Liver (tissue), 9 donors: ENCODE data around the gene MAMDC4. TPM values are rescaled to one million over a fixed set of nuclear protein-coding genes. Genes with fewer than 3 reads are reported as not detected.

Source experiments
- DNase-seq: peaks from one replicate; pipeline ENCODE4 v3.0.0-alpha.2; 2017; ENCODE audit warnings: low spot score
- H3K27ac ChIP-seq, 2 donors: one replicate each; pipeline ENCODE4 v1.7.0; 2013; ENCODE audit warnings: inconsistent platforms in 2 of 2, low read length in 2 of 2, control low read depth in 1 of 2, low read depth in 1 of 2, mild to moderate bottlenecking in 1 of 2
- H3K27me3 ChIP-seq, 4 donors: one replicate each; pipeline versions ENCODE4 v1.6.1 to v1.7.0; 2013; ENCODE audit warnings: low read length in 3 of 4, inconsistent platforms in 1 of 4, mild to moderate bottlenecking in 1 of 4, moderate library complexity in 1 of 4; ENCODE audit not compliant: control insufficient read depth in 4 of 4, insufficient read depth in 4 of 4
- H3K36me3 ChIP-seq, 4 donors: one replicate each; pipeline versions ENCODE4 v1.6.1 to v1.7.0; 2013; ENCODE audit warnings: low read length in 3 of 4, mild to moderate bottlenecking in 3 of 4, low read depth in 1 of 4, moderate library complexity in 1 of 4; ENCODE audit not compliant: control insufficient read depth in 4 of 4, insufficient read depth in 3 of 4
- H3K4me1 ChIP-seq, 4 donors: one replicate each; pipeline versions ENCODE4 v1.6.1 to v1.7.0; 2013; ENCODE audit warnings: low read length in 3 of 4, mild to moderate bottlenecking in 3 of 4, moderate library complexity in 1 of 4; ENCODE audit not compliant: control insufficient read depth in 4 of 4, insufficient read depth in 4 of 4
- H3K4me3 ChIP-seq, 3 donors: one replicate each; pipeline versions ENCODE4 v1.6.1 to v1.7.0; 2013; ENCODE audit warnings: low read length in 3 of 3, control low read depth in 1 of 3, low read depth in 1 of 3, mild to moderate bottlenecking in 1 of 3
- H3K9ac ChIP-seq, 2 donors: one replicate each; pipeline ENCODE4 v1.7.0; 2013; ENCODE audit warnings: low read length in 2 of 2, mild to moderate bottlenecking in 2 of 2, moderate library complexity in 2 of 2, control low read depth in 1 of 2, low read depth in 1 of 2
- H3K9me3 ChIP-seq, 4 donors: one replicate each; pipeline versions ENCODE4 v1.6.1 to v1.7.0; 2013; ENCODE audit warnings: low read length in 3 of 4; ENCODE audit not compliant: control insufficient read depth in 4 of 4
- CTCF ChIP-seq: fragments of 150-350 bp; IDR thresholded peaks from 2 replicates; pipeline ENCODE4 v1.5.1; 2017; ENCODE audit warnings: improper control_type of control experiment, low read depth, low read length; ENCODE audit not compliant: missing input control
- FOXA1 ChIP-seq: IDR thresholded peaks from 2 replicates; pipeline ENCODE4 v1.6.1; 2016; ENCODE audit warnings: antibody characterized with exemption
- FOXA2 ChIP-seq: IDR thresholded peaks from 2 replicates; pipeline ENCODE4 v1.6.1; 2016; ENCODE audit warnings: antibody characterized with exemption
- GABPA ChIP-seq, 2 donors: IDR thresholded peaks in 1 of 2; conservative IDR thresholded peaks in 1 of 2; 2 replicates each; pipeline ENCODE4 v1.6.1; 2016; ENCODE audit warnings: antibody characterized with exemption in 2 of 2, mild to moderate bottlenecking in 1 of 2, moderate library complexity in 1 of 2
- HNF4A ChIP-seq, 2 donors: conservative IDR thresholded peaks; 2 replicates each; pipeline ENCODE4 v1.6.1; 2016; ENCODE audit warnings: antibody characterized with exemption in 2 of 2, mild to moderate bottlenecking in 2 of 2
- JUND ChIP-seq, 2 donors: IDR thresholded peaks; 2 replicates each; pipeline ENCODE4 v1.6.1; 2016; ENCODE audit warnings: antibody characterized with exemption in 2 of 2
- NR2F2 ChIP-seq: IDR thresholded peaks from 2 replicates; pipeline ENCODE4 v1.6.1; 2016; ENCODE audit warnings: antibody characterized with exemption
- RAD21 ChIP-seq, 2 donors: IDR thresholded peaks; 2 replicates each; pipeline ENCODE4 v1.6.1; 2016; ENCODE audit warnings: antibody characterized with exemption in 2 of 2, mild to moderate bottlenecking in 2 of 2
- RXRA ChIP-seq, 2 donors: IDR thresholded peaks; 2 replicates each; pipeline ENCODE4 v1.6.1; 2017 to 2018; ENCODE audit warnings: antibody characterized with exemption in 2 of 2, mild to moderate bottlenecking in 1 of 2
- SP1 ChIP-seq: IDR thresholded peaks from 2 replicates; pipeline ENCODE4 v1.6.1; 2018; ENCODE audit warnings: antibody characterized with exemption, mild to moderate bottlenecking
- TAF1 ChIP-seq: conservative IDR thresholded peaks from 2 replicates; pipeline ENCODE4 v1.6.1; 2016; ENCODE audit warnings: antibody characterized with exemption, mild to moderate bottlenecking
- YY1 ChIP-seq: IDR thresholded peaks from 2 replicates; pipeline ENCODE4 v1.6.1; 2016; ENCODE audit warnings: antibody characterized with exemption, mild to moderate bottlenecking
- WGBS: extraction: QIAGEN DNeasy Blood & Tissue Kit; methylation state at CpG from one replicate; pipeline ENCODE4 v1.1.7; 2013; 5-methylcytosine and 5-hydroxymethylcytosine counted together
- polyA plus RNA-seq, 2 donors: library from polyadenylated mRNA; stranded (reverse) in 1 of 2; unstranded in 1 of 2; fragments of 200-250 nt in 1 of 2; fragments of >200 nt in 1 of 2; fragmentation: Nextera tagmentation in 1 of 2; extraction: Ambion mirVana in 1 of 2; gene quantifications; one replicate each; pipeline versions ENCODE4 v1.2.1 to v1.2.3, GENCODE V29; 2013 to 2015
- total RNA-seq, 2 donors: library from RNA; depleted of rRNA; stranded (reverse); fragments of >200 nt; gene quantifications; one replicate each; pipeline ENCODE4 v1.2.3, GENCODE V29; 2014
- TF ChIP-seq, protein P1 (sequence below): IDR thresholded peaks from 2 replicates; pipeline ENCODE4 v1.6.1; 2016; ENCODE audit warnings: antibody characterized with exemption, mild to moderate bottlenecking
- TF ChIP-seq, protein P2 (sequence below): IDR thresholded peaks from 2 replicates; pipeline ENCODE4 v1.6.1; 2016; ENCODE audit warnings: antibody characterized with exemption
- donor health status: healthy.
- donor health status: healthy.
- donor health status: healthy.
- donor health status: healthy.
- donor health status: healthy.

The MAMDC4 gene
- total and polyA plus RNA-seq, 4 donors, result 2.4 to 8.1 (median 3.9) TPM

DNA sequence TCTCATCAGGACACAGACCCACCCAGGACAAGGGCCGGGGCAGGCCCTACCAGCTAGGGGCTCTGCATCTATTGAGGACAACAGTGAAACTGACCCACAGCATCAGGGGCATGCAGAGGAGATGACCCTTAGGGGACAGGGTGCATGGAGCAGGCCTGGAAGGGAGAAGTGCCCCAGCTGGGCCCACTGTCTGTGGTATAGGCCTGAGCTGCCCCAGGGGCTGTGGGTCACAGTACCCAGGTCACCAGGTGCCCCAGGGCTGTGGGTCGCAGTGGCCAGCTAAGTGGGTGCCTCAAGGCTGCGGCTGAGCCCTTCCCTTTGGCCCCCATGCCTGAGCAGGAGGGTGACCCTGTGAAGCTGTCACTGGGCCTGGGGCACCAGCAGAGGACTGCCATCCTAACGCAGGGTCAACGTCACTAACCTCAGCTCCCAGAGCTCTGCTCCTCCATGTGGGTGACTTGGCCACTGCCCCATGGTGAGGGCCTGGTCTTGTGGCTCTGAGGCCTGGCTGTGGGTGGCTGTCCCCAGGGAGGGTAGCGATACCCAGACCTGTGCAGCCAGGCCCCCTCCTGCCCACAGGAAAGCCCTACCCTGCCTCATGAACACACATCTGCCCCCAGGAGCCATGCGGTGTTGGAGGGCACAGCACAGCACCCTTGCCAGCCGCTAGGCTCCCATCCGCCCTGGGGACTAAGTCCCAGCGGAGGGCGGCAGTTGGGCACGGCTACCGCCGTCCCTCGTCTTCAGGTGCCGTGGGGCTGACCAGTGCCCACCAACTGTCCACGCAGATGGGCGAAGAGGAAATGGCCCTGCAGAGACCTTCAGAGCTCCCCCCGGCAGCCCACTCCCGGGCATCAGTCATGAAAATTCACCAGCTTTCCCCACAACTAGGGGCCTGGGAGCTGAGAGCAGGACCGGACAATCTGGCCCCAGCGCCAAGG lies 9.1 kb downstream of the MAMDC4 start:
- Histone ChIP-seq H3K9me3 (no peaks in the 10 kb centered on the region), H3K9ac (no peak overlapping the region)

GRCh38 chr9:136861874-136862457 lies 9.8 kb downstream of the MAMDC4 start:
- Histone ChIP-seq H3K4me1 (peaks cover 31 to 76% (median 57%) of the 10 kb centered on the region in 4 donors), H3K36me3 (peaks cover 10 to 25% (median 11%) of the 10 kb centered on the region in 4 donors), H3K27ac (no peak overlapping the region), H3K27me3 (no peaks in the 10 kb centered on the region), H3K4me3 (no peak overlapping the region), H3K9ac (no peak overlapping the region), H3K9me3 (no peaks in the 10 kb centered on the region)
- 92% methylated on average over 26 of the region's 26 CpGs for WGBS
- TF ChIP-seq TAF1 (no peak), JUND (IDR thresholded peaks at IDR 0.05) (no peak), RXRA (IDR thresholded peaks at IDR 0.05) (no peak), FOXA1 (no peak), FOXA2 (no peak), YY1 (no peak)
- TF ChIP-seq, protein P1, sequence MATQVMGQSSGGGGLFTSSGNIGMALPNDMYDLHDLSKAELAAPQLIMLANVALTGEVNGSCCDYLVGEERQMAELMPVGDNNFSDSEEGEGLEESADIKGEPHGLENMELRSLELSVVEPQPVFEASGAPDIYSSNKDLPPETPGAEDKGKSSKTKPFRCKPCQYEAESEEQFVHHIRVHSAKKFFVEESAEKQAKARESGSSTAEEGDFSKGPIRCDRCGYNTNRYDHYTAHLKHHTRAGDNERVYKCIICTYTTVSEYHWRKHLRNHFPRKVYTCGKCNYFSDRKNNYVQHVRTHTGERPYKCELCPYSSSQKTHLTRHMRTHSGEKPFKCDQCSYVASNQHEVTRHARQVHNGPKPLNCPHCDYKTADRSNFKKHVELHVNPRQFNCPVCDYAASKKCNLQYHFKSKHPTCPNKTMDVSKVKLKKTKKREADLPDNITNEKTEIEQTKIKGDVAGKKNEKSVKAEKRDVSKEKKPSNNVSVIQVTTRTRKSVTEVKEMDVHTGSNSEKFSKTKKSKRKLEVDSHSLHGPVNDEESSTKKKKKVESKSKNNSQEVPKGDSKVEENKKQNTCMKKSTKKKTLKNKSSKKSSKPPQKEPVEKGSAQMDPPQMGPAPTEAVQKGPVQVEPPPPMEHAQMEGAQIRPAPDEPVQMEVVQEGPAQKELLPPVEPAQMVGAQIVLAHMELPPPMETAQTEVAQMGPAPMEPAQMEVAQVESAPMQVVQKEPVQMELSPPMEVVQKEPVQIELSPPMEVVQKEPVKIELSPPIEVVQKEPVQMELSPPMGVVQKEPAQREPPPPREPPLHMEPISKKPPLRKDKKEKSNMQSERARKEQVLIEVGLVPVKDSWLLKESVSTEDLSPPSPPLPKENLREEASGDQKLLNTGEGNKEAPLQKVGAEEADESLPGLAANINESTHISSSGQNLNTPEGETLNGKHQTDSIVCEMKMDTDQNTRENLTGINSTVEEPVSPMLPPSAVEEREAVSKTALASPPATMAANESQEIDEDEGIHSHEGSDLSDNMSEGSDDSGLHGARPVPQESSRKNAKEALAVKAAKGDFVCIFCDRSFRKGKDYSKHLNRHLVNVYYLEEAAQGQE, result no peak
- DNase-seq, result no peak

More for the DNA sequence above, 9.1 kb downstream of the MAMDC4 start:
- TF ChIP-seq RXRA (IDR thresholded peaks at IDR 0.05) (no peak), CTCF (no peak), HNF4A (conservative IDR thresholded peaks at IDR 0.05) (no peak), GABPA (IDR thresholded peaks at IDR 0.05 in 1 of 2, conservative IDR thresholded peaks at IDR 0.05 in 1 of 2) (no peak), SP1 (no peak), NR2F2 (no peak), YY1 (no peak), RAD21 (IDR thresholded peaks at IDR 0.05) (no peak), TAF1 (no peak), FOXA1 (no peak), FOXA2 (no peak)
- TF ChIP-seq, protein P2, sequence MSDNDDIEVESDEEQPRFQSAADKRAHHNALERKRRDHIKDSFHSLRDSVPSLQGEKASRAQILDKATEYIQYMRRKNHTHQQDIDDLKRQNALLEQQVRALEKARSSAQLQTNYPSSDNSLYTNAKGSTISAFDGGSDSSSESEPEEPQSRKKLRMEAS, result no peak
- peaks cover 10 to 25% (median 11%) of the 10 kb centered on the region in 4 donors for H3K36me3 ChIP-seq
- DNase-seq, result peak; percentile 32
- H3K27ac ChIP-seq, result no peak overlapping the region
- no peaks in the 10 kb centered on the region for H3K27me3 ChIP-seq
- WGBS, result 94% methylated on average over 22 of the region's 22 CpGs
- peaks cover 31 to 82% (median 57%) of the 10 kb centered on the region in 4 donors for H3K4me1 ChIP-seq
- no peak overlapping the region for H3K4me3 ChIP-seq
